Astrocyte of the hippocampus (primary cell): ENCODE data around the gene FBXL15.
"Not testable (repeated sequence)": the region's sequence is repeated elsewhere in the genome, so short reads cannot be mapped to it uniquely, and the experiment has no call there.

Source experiments
- DNase-seq: peaks from one replicate; pipeline ENCODE4 v3.0.0; 2011; ENCODE audit warnings: low read depth, low spot score

FBXL15 gene

DNA sequence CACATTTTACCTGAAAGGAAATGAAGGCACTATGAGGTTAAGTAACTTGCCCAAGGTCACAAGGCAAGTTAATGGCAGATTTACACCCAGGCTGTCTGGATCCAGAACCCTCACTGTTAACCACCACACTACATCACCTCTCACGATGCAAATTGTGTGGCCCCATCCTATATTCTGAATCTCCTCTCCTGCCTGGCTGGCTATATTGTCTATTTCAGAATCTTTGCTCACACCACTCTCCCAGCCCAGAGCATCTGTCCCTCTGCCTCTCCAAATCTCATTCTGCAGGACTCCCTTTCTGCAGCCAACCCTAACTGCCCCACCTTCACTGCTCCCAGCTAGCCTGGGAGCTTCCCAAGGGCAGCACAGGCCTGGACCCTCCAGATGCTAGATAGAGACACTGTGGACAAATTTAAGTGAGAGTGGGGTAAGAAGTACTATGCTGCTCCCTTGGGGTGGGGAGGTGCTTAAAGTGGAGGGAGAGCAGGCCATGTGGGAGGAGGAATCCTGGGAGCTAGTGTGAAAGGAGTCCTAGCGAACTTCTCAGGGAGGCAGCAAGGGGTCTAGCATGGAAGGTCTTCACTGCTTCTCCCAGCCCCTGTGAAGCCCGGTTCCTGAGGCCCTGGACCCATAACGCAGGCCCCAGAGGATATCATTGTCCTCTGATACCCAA, 11.0 kb downstream of the FBXL15 start:
- peak; percentile 51 for DNase-seq

DNA sequence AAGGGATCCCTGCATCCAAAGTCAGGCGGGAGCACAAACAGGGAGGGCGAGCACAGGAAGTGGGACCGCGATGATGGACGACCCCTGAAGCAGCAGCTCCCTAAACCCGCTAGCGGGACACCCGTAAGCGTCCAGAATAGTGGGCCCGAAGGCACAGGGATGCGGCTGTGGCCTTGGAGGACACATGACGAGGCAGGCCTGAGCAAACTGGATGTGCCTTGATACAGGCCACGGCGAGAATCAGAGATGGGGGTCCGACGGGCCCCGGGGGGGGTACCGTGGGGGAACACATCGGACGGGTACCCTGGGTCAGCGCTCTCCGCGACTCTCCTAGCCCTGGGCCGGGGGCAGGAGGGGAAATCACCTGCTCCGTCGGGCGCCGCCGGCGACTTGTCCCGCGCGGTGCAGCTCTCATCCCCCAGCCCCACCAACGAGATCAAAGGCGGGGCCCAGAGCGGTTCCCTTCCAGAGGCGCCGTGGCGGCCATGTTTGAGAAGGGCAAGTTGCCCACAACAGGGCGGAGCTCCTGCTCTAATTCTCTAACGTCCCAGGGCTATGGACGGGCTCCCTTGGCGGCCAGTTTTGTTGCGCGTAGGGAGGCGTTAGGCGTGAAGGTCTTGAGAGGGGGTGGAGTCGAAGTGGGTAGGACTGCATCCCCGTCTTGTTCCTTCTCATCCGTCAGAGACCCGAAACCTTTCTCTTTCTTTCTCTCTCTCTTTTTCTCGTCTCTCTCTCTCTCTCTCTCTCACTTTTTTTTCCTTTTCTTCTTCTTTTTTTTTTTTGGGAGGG, 11.7 kb downstream of the FBXL15 start, which contains the start of gene CUEDC2:
TSS of gene CUEDC2 (minus strand) at position 413 of the 789 bp plus-strand sequence. CDS start 7,386 bp downstream, outside the sequence.
- peak; percentile 99 for DNase-seq

DNA sequence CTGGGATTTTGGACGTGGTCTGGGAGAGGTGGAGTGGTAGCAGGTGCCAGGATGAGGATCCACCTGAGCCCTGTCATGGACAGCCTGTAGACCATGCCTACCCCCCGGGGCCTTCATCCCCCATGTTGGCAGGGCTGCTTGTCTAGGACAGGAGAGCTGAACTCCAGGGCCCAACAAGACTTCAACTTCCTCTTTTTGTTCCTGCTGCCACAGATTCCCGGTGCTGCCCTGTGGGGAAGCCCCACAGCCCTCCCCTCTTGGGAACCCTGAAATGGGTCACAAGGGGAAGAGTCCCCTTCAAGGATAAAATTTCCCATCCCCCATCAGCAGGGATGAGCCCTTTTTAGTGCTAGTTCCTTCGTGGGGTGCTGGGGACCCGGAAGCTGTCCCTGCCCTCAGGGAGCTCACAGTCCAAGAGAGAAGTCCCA, 13.0 kb downstream of the FBXL15 start:
- no peak for DNase-seq

DNA sequence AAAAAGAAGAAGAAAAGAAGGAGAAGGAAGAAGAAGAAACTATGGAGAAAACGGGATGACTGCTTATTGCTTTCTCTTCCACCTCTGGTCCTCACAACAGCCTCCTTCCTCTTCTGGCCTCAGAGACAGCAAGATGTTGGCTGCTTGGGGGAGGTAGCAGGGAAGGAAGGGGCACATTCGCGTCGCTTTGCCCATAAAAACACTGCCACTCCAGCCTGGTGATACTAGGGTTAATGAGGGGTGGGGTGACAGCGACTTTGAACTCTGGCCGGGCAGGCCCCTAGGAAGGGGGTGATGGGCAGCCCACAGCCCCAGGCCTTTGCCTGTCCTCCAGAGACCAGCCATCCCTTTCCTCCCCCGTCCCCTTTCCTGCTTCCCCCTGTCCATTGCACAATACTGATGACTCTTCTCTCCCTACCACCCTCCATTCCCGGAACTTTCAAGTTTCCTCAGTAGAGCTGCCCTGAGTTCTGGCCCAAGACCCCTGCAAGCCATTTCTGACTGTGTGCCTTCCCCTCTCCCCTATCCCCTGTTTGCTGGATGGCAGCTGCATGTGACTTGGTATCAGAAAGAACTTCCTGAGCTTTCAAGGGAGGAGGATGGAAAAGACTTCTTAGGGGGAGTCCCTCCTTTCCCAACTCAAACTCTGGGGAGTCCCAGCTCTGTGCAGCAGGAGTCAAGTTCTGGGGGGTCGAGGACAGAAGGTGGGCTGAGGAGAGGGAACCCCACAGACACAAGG, 13.9 kb downstream of the FBXL15 start:
- no peak for DNase-seq

DNA sequence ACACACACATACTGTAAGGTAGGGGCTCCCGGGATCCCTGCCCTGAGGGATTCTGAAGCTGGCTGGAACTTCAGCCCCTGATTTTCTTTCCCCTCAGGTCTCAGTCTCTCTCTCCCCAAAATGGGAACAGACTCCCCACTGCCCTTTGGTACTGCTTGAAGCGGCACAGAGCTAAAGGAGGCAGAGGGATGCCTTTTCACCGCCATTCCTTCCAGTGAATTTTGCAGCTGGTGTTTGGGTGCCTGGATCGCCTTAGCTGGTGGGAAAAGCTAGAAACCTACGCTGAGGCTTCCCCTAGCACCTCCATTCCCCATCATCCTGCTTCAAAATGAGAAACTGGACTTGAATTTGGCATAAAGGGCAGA, 14.5 kb downstream of the FBXL15 start:
- no peak for DNase-seq

DNA sequence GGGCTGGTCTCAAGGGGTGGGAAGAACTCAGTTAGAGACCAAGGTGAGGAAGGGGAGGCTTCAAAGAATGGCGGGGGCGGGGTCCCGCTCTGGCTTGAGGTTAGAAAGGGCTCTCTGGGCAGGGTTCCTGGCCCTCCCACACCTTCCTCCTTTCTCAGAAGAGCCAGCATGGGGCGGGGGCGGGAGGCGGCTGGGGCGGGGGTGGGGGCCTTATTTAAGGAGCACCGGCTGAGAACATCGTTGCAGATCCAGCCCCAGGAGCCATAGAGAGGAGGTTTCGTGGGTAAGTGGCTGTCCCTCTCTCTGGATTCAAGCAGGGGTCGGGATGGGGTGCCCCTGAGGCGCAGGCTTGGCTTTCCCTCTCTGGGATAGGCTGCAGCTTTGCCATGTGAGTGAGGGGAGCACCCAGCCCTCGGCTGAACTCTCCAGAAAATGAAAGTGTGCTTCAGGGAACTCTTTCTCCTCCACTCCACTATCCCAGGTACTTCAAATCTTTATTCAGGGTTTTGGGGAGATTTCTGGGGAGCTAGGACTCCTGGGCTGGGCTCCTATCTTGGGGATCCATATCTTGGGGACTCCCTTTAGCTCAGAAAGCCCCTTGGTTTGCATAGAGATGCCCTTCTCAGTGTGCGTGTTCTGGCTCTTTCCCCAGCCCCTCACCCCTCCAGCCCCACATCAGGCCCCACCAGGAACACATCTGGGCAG, 15.0 kb downstream of the FBXL15 start:
- DNase-seq, result no peak

DNA sequence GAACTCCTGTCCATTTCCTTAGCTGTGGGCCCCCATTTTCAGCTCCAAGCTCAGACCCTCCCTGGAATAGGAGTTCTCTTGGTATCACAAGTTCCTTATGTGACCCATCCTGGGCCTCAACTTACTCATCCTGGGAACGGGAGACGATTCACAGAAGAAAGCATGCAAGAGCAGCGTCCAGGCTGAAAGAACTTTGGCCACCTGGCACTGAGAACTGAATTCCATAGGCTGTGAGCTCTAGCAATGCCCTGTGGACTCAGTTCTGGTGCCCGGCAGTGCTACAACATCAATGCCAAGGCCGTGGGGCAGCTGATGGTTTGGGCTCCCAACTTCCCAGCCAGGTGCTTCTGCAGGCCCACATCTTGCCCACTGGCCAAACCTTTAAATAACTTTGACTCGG, 15.7 kb downstream of the FBXL15 start:
- no peak for DNase-seq

DNA sequence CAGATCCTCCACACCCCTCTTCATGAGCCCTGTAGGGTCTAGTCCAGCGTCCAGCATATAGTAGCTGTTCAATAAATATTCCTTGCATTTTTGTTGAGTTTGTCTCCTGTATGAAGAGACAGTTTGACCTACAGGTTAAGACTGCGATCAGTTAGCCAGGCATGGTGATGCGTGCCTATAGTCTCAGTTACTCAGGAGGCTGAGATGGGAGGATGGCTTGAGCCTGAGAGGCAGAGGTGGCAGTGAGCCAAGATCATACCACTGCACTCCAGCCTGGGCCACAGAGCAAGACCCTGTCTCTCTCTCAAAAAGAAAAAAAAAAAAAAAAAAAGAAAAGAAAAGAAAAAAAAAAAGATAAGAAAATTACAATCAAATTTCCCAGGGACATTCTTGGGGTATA, 16.9 kb downstream of the FBXL15 start:
- no peak for DNase-seq

DNA sequence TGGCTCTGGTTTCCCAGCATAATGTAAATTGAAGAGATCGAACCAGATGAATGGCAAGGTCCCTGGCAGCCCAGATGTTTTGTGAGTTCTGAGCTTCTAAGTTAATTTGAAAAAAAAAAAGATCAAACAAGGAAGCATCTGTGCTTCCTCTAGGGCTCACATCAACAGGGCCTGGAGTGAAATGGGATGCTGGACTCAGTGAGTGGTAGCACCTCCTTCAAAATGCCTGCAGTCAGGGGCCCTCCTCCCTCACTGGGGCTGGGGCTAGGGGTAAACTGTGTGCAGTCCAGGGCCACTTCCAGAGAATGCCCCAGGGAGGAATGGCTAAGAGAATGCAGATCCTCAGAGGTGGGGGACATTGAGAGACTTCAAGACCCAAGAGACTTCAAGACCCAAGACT, 17.7 kb downstream of the FBXL15 start:
- DNase-seq, result no peak

DNA sequence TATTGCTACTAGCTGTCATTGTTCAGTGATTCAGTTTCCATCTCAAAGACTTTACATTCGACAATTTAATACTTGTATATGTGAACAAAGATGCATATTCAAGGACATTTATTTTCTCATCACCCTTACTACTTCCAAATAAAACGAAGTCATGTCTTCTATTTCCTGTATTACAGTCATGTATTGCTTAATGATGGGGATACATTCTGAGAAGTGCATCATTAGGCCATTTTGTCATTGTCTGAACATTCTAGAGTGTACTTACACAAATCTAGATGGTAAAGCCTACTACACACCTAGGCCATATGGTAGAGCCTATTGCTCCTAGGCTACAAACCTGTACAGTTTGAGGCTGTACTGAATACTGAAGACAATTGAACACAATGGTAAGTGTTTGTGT, 24.2 kb downstream of the FBXL15 start:
- no peak for DNase-seq

DNA sequence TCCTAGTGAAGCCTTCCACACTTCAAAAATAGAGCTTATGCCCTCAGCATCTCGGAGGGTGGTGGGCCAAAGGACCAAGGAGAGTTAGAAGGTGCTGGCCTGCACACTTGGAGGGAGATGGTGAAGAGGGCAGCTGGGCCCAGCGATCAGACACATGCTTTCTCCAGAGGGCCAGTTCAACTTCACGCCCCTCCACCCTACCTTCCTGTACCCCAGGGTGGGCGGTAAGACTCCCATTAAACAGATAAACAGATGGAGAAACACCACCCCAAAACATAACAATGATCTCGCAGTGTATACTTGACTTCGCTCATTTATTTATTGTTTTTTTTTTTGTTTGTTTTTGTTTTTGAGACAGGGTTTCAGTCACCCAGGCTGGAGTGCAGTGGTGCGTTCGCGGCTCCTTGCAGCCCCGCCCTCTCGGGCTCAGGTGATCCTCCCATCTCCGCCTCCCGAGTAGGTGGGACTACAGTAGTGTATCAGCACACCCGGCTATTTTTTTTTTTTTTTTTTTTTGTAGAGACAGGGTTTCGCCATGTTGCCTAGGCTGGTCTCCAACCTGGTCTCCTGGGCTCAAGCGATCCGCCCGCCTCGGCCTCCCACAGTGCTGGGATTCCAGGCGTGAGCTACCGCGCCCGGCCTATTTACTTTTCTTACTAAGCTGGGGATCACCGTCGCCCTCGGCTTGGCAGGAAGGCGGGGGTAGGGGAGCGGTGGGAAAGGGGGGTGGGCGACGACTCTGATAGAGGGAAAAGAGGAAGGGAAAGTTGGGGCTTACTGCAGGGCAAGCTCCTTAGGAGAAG, 28.9 kb downstream of the FBXL15 start:
- peak; percentile 65 for DNase-seq

DNA sequence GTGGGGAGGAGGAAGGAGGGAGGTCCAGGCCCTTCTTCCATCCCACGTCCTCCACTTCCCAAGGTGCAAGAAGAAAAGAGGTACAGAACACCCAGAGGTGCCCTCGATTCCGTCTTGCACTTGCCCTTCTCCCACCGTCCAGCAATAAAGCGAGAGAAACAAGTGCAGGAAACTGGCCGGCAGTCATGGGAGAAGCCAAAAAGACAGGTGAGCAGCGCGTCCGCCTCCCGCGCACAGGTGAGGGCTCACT, 29.4 kb downstream of the FBXL15 start:
- DNase-seq, result no peak

DNA sequence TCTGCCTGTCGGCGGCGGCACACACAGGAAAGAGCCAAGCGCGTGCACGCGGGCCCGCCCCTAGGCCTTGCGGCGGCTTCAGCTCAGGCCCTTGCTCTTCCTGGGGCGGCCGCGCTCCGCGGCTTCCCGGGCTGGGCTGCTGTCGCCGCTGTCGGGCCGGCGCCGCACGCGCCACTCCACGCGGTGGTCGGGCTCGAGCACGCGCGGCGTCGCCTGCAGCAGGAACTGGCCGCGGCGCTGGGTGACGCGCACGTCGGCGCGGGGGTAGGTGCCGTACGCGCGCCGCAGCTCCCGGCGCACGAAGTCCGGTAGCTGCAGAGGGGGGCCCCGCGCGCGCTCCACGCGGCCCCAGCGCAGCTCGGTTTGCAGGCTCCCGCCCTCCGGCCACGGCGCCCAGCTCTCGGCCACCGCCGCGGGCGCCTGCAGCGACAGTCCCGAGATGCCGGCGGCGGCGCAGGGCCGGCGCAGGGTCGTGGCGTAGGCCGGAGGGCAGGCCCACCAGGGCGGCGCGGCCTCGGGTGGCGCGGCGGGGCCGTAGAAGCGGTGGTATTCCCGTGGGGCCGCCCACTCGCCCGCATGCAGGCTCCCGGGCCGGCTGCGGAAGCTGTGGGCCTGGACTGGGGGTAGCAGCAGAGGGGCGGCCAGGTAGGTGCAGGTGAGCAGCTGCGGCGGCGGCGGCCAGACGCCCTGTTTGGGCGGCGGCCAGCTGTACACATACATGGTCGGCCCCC, 29.9 kb downstream of the FBXL15 start:
- DNase-seq, result peak; percentile 92

DNA sequence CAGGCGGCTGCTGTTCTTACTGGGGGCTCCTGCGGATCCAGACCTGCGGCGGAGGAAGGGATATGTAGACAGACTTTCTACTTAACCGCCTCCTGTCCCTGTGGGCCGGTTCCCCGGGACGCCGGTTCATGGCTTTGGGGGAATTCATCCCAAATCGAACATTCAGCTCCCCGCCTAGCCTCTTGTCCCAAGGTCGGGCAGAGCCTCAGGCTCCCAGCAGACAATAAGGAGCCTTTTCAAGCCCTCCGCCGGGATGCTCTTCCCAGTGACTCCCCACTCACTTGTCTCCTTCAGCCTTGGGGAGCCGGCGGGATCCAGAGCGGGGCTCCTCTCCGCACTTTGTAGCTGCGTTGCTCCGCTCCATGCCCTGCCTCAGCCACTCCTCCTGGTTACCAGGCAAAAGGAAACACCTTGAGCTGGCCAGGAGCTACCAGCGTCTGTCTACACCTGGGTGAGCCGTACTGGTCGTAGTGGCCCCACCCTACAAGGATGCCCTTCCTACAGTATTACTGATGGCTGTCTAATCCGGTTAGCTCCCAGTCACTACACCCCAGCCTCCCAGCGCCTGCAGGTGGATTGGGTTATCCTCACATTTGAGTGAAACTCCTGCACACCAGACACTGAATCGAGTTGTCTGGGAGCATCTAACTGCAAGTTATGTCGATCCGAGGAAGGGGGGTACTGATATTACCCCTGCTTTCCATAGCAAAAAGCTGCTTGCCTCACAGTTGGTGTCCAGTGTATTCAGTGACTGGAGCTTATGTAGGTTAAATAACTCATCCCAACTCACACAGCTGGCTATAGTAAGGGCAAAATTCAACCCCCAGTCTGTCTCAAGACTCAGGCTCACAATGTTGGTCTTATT, 30.7 kb downstream of the FBXL15 start, which contains the start of gene C10orf95:
TSS of gene C10orf95 (minus strand) at position 439 of the 865 bp plus-strand sequence. CDS start 450 bp downstream, outside the sequence.
- no peak for DNase-seq

DNA sequence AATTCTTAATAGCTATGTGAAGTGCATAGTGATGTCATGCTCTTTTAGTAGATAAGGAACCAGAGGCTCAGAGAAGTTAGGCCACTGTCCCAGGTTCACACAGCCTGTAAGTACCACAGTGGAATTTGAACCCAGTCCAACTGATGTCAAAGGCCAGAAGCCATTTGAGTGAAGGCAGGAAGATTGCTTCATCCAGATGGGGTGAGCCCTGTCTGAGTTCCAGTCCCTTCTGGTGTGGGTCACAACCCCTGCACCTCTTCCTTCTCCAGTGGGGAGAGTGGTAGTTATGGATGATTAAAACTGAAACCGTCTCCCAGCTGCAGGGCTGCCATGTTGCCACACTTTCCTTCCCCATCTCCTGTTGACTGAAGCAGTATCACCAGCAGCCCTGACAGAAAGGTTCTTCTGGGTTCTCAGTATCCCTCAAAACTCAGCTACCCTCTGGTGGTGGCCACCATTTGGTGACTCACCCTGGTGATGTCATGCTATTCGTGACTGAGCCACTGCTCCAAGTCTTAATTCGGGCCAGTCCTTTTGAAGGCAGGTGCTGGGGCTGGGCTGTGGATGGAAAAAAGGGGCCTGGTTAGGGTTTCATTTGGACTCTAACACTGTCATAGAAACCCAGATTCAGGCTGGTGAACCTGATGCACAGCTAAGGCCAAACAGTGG, 32.2 kb downstream of the FBXL15 start:
- peak; percentile 77 for DNase-seq

DNA sequence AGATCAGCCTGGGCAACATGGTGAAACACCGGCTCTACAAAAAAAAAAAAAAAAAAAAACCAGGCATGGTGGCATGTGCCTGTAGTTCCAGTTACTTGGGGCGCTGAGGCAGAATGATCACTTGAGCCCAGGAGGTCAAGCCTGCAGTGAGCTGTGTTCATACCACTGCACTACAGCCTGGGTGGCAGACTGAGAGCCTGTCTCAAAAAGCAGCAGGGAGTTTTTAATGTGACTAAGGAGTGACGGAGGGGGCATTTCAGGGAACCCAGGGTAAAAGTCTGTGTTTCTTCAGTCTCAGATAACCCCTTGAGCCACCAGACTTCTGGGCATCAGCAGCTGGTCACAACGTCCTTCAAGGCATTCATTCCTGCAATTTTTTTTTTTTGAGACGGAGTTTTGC, 32.9 kb downstream of the FBXL15 start:
- no peak for DNase-seq

DNA sequence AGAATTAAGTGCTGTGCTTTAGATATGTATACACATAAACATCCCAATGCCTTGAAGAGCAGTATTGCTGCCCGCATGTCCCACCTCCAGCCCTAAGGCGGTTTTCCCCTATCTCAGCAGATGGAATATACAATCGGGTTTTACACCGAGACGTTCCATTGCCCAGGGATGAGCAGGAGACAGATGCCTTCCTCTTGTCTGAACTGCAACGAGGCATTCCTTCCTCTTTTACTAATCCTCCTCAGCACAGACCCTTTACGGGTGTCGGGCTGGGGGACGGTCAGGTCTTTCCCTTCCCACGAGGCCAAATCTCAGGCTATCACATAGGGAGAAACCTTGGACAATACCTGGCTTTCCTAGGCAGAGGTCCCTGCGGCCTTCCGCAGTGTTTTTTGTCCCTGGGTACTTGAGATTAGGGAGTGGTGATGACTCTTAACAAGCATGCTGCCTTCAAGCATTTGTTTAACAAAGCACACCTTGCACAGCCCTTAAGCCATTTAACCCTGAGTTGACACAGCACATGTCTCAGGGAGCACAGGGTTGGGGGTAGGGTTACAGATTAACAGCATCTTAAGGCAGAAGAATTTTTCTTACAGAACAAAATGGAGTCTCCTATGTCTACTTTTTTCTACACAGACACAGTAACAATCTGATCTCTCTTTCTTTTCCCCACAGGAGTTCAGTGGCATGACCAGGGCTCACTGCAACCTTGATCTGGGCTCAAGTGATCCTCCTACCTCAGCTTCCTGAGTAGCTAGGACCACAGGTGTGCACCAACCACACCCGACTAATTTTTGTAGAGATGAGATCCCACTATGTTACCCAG, 34.2 kb downstream of the FBXL15 start:
- not testable (repeated sequence) for DNase-seq

DNA sequence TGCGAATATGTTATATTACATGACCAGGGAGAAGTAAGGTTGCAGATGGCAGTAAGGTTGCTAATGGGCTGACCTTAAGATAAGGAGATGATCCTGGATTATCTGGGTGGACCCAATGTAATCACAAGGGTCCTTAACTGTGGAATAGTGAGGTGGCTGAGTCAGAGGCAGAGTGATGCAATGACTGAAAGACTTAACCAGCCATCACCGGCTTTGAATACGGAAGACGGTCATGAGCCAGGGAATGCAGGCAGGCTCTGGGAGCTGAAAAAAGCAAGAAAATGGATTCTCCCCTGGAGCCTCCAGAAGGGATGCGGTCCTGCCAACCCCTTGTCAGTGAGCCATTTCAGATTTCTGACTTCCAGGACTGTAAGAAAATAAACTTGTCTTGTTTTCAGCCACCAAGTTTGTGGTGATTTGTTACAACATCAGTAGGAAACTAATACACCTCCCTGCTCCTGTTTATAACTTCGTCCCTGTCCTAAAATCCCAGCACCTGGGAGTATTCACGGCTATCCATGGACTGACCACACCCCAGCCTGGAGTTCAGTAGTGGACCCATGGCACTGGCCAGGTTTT, 35.3 kb downstream of the FBXL15 start:
- peak; percentile 78 for DNase-seq
